ENCODE data around the gene VPS35L.
"Not testable (repeated sequence)": the region's sequence is repeated elsewhere in the genome, so short reads cannot be mapped to it uniquely, and the experiment has no call there.

The VPS35L gene

GRCh38 chr16:19716728-19717127 lies 161.2 kb downstream of the VPS35L start:
- DNase-seq, result not testable (repeated sequence)

GRCh38 chr16:19717314-19717713 lies 161.8 kb downstream of the VPS35L start:
- peak; percentile 47 for DNase-seq

GRCh38 chr16:19717741-19718623 lies 162.5 kb downstream of the VPS35L start, which contains the start of the genes IQCK and KNOP1:
IQCK (plus strand) TSS chr16:19718271; CDS start chr16:19718307, 36 bp downstream.
KNOP1 (minus strand) TSS chr16:19718227; CDS start chr16:19715035, 3,192 bp downstream.
- DNase-seq, result peak; percentile 98

- peak; percentile 74 for DNase-seq
Measured at GRCh38 chr16:19718624-19718965, 163.1 kb downstream of the VPS35L start.

- no peak for DNase-seq
Measured at GRCh38 chr16:19722269-19722952, 166.9 kb downstream of the VPS35L start.

- no peak for DNase-seq
Measured at GRCh38 chr16:19722981-19723380, 167.5 kb downstream of the VPS35L start.

- no peak for DNase-seq
Measured at GRCh38 chr16:19728636-19728965, 173.1 kb downstream of the VPS35L start.

- DNase-seq, result no peak
Measured at GRCh38 chr16:19733551-19733950, 178.0 kb downstream of the VPS35L start.

GRCh38 chr16:19735074-19735867 lies 179.8 kb downstream of the VPS35L start:
- no peak for DNase-seq

- DNase-seq, result no peak
Measured at GRCh38 chr16:19737306-19738038, 182.0 kb downstream of the VPS35L start.

- no peak for DNase-seq
Measured at GRCh38 chr16:19741354-19741753, 185.9 kb downstream of the VPS35L start.

- DNase-seq, result peak; percentile 69
Measured at GRCh38 chr16:19743816-19744159, 188.3 kb downstream of the VPS35L start.

- DNase-seq, result peak; percentile 68
Measured at GRCh38 chr16:19744670-19745069, 189.2 kb downstream of the VPS35L start.

GRCh38 chr16:19745286-19746010 lies 189.9 kb downstream of the VPS35L start:
- DNase-seq, result no peak

- no peak for DNase-seq
Measured at GRCh38 chr16:19746561-19746960, 191.1 kb downstream of the VPS35L start.

GRCh38 chr16:19748389-19749168 lies 193.1 kb downstream of the VPS35L start:
- DNase-seq, result peak; percentile 52

GRCh38 chr16:19749571-19750080 lies 194.1 kb downstream of the VPS35L start:
- no peak for DNase-seq

All from NCI-H69 (cell line).